HepG2 (cell line): ENCODE results near the gene ALPK3. TPM values are rescaled to one million over a fixed set of nuclear protein-coding genes. Genes with fewer than 3 reads are reported as not detected.

Source experiments
- ARNTL ChIP-seq: sonication (generic); formaldehyde crosslinking; IDR thresholded peaks from 2 replicates; pipeline ENCODE4 v1.4.0; 2020; ENCODE audit warnings: mild to moderate bottlenecking, missing genetic modification reagents
- GPBP1L1 ChIP-seq: sonication (generic); formaldehyde crosslinking; IDR thresholded peaks from 2 replicates; pipeline ENCODE4 v1.5.0; 2020; ENCODE audit warnings: mild to moderate bottlenecking, missing genetic modification reagents
- HCFC1 ChIP-seq: fragments of 150-350 bp; IDR thresholded peaks from 2 replicates; pipeline ENCODE4 v1.6.1; 2014; ENCODE audit warnings: low read depth, low read length
- HOXA9 ChIP-seq: sonication (generic); formaldehyde crosslinking; IDR thresholded peaks from 2 replicates; pipeline ENCODE4 v1.8.1; 2022; ENCODE audit warnings: missing genetic modification reagents, mild to moderate bottlenecking, moderate library complexity, borderline replicate concordance
- KLF6 ChIP-seq: IDR thresholded peaks from 2 replicates; pipeline ENCODE4 v1.8.0; 2016; ENCODE audit warnings: missing biosample characterization, missing genetic modification reagents
- LBX2 ChIP-seq: sonication (generic); formaldehyde crosslinking; IDR thresholded peaks from 2 replicates; pipeline ENCODE4 v1.5.0; 2020; ENCODE audit warnings: missing genetic modification reagents, mild to moderate bottlenecking, borderline replicate concordance
- MAZ ChIP-seq, 2 experiments: sonication (generic) in 1 of 2; formaldehyde crosslinking in 1 of 2; IDR thresholded peaks; 2 replicates each; pipeline versions ENCODE4 v1.5.0 to v1.6.1; 2012 to 2020; ENCODE audit warnings: low read depth in 2 of 2, mild to moderate bottlenecking in 2 of 2, borderline replicate concordance in 1 of 2, improper control_type of control experiment in 1 of 2, low read length in 1 of 2, missing genetic modification reagents in 1 of 2, moderate library complexity in 1 of 2
- MTF1 ChIP-seq: sonication (generic); formaldehyde crosslinking; IDR thresholded peaks from 2 replicates; pipeline ENCODE4 v1.5.0; 2020; ENCODE audit warnings: missing genetic modification reagents
- MYPOP ChIP-seq: sonication (generic); formaldehyde crosslinking; IDR thresholded peaks from 2 replicates; pipeline ENCODE4 v1.8.1; 2023; ENCODE audit warnings: mild to moderate bottlenecking, moderate library complexity, missing genetic modification reagents
- NFE2L1 ChIP-seq: sonication (generic); formaldehyde crosslinking; IDR thresholded peaks from 2 replicates; pipeline ENCODE4 v1.4.0; 2020; ENCODE audit warnings: missing genetic modification reagents, mild to moderate bottlenecking, borderline replicate concordance
- SALL2 ChIP-seq: sonication (generic); formaldehyde crosslinking; IDR thresholded peaks from 2 replicates; pipeline ENCODE4 v1.8.1; 2023; ENCODE audit warnings: mild to moderate bottlenecking, missing genetic modification reagents, inconsistent platforms
- SAP130 ChIP-seq: IDR thresholded peaks from 2 replicates; pipeline ENCODE4 v1.6.1; 2016; ENCODE audit warnings: low read depth
- SPEN ChIP-seq: sonication (generic); formaldehyde crosslinking; IDR thresholded peaks from 2 replicates; pipeline ENCODE4 v1.5.1; 2020; ENCODE audit warnings: low read depth, mild to moderate bottlenecking, missing genetic modification reagents
- TEAD3 ChIP-seq: optimal IDR thresholded peaks from 2 replicates; pipeline ENCODE3; 2016; ENCODE audit warnings: borderline replicate concordance
- ZMYM3 ChIP-seq: sonication (generic); formaldehyde crosslinking; IDR thresholded peaks from 2 replicates; pipeline ENCODE4 v1.5.1; 2020; ENCODE audit warnings: mild to moderate bottlenecking, missing genetic modification reagents
- ZNF224 ChIP-seq: sonication (generic); formaldehyde crosslinking; IDR thresholded peaks from 2 replicates; pipeline ENCODE4 v1.5.0; 2020; ENCODE audit warnings: mild to moderate bottlenecking, missing genetic modification reagents
- ZNF260 ChIP-seq: sonication (generic); formaldehyde crosslinking; IDR thresholded peaks from 2 replicates; pipeline ENCODE4 v1.4.0; 2020; ENCODE audit warnings: missing genetic modification reagents, low read depth, mild to moderate bottlenecking, borderline replicate concordance
- ZNF430 ChIP-seq: sonication (generic); formaldehyde crosslinking; IDR thresholded peaks from 2 replicates; pipeline ENCODE4 v1.9.0; 2021; ENCODE audit warnings: mild to moderate bottlenecking, missing genetic modification reagents
- ZNF503 ChIP-seq: sonication (generic); formaldehyde crosslinking; IDR thresholded peaks from 2 replicates; pipeline ENCODE4 v1.4.0; 2020; ENCODE audit warnings: missing genetic modification reagents
- ZNF574 ChIP-seq: sonication (generic); formaldehyde crosslinking; IDR thresholded peaks from 2 replicates; pipeline ENCODE4 v1.4.0; 2020; ENCODE audit warnings: missing genetic modification reagents
- polyA plus RNA-seq, 8 experiments: library from polyadenylated mRNA; depleted of rRNA in 3 of 8; stranded (reverse) in 7 of 8; unstranded in 1 of 8; fragments of >200 nt; fragmentation: Illumina TruSeq in 4 of 8; extraction: Trizol in 4 of 8; gene quantifications; 2 replicates each; pipeline versions ENCODE4 v1.2.1 to v1.2.3, GENCODE V29; 2011 to 2016; ENCODE audit warnings: low read depth in 4 of 8, missing spikeins in 1 of 8, mixed read lengths in 1 of 8; ENCODE audit not compliant: insufficient read depth in 1 of 8
- total RNA-seq, 5 experiments: library from RNA; depleted of rRNA; stranded (reverse); fragments of >200 nt; fragmentation: Illumina TruSeq; extraction: Trizol; gene quantifications; 2 replicates each; pipeline ENCODE4 v1.2.3, GENCODE V29; 2016; ENCODE audit warnings: low read depth in 1 of 5

The ALPK3 gene
- total and polyA plus RNA-seq, 2 of the 13 experiments (the other 11 are each of a cell fraction or from before 2014, with no cell fraction given) = 0.04 to 0.42 TPM

- TF ChIP-seq LBX2 (no peak), ZNF574 (CRISPR knock-in tag) (peak; percentile 66), MYPOP (CRISPR knock-in tag) (no peak), ZNF503 (peak; percentile 43; the same call in 1 of the 2 replicates), MTF1 (no peak), GPBP1L1 (CRISPR knock-in tag) (no peak), SAP130 (no peak), ZNF430 (CRISPR knock-in tag) (peak; percentile 56; the same call in 1 of the 2 replicates), ZMYM3 (CRISPR knock-in tag) (peak; percentile 17; the same call in 1 of the 2 replicates), SALL2 (no peak), ZNF224 (no peak), MAZ (IDR thresholded peaks at IDR 0.05; ENCODE audit: borderline replicate concordance, low read depth, low read length) (no peak), MAZ (CRISPR knock-in tag; IDR thresholded peaks at IDR 0.05; ENCODE audit: low read depth) (no peak), SPEN (CRISPR knock-in tag) (0 out of 2 replicates have a peak, but pooled peaks have one; percentile 2), TEAD3 (CRISPR knock-in tag) (peak; percentile 83), KLF6 (no peak), HCFC1 (no peak), HOXA9 (no peak), NFE2L1 (CRISPR knock-in tag) (no peak), ZNF260 (CRISPR knock-in tag) (no peak), ARNTL (CRISPR knock-in tag) (0 out of 2 replicates have a peak, but pooled peaks have one; percentile 7)
Observed at GRCh38 chr15:84911879-84912660, 94.9 kb downstream of the ALPK3 start (continued).
